Keratinocyte (primary cell): Measurements from ENCODE around the gene ARMH1. TPM values are rescaled to one million over a fixed set of nuclear protein-coding genes. Genes with fewer than 3 reads are reported as not detected.

Experiments
- DNase-seq: peaks from one replicate; pipeline ENCODE4 v3.0.0-alpha.2; 2011; ENCODE audit warnings: low read depth, missing footprints, low spot score
- FAIRE-seq: peaks from 2 replicates; lab custom pipeline; 2011; peaks lifted over from hg19 to GRCh38; lab: Jason Lieb, UNC
- H2AFZ ChIP-seq: 2 replicates; pipeline ENCODE4 v1.6.0; 2012; ENCODE audit warnings: low read length, control low read depth, inconsistent platforms; ENCODE audit not compliant: control insufficient read depth
- H3K27ac ChIP-seq: 2 replicates; pipeline ENCODE4 v1.5.1; 2011; ENCODE audit warnings: low read length; ENCODE audit not compliant: control insufficient read depth, insufficient read depth
- H3K27me3 ChIP-seq: 3 replicates; pipeline ENCODE4 v1.6.0; 2011; ENCODE audit warnings: low read length; ENCODE audit not compliant: control insufficient read depth, insufficient read depth; ENCODE audit errors: extremely low read depth
- H3K36me3 ChIP-seq, 2 experiments: 2 replicates in 1 of 2; 3 replicates in 1 of 2; pipeline ENCODE4 v1.5.1; 2011; ENCODE audit warnings: low read length in 2 of 2, mild to moderate bottlenecking in 1 of 2; ENCODE audit not compliant: control insufficient read depth in 2 of 2, insufficient read depth in 2 of 2; ENCODE audit errors: extremely low read depth in 1 of 2
- H3K4me1 ChIP-seq: 3 replicates; pipeline ENCODE4 v1.5.1; 2011; ENCODE audit warnings: low read length; ENCODE audit not compliant: control insufficient read depth, insufficient read depth; ENCODE audit errors: extremely low read depth
- H3K4me2 ChIP-seq: 3 replicates; pipeline ENCODE4 v1.6.0; 2011; ENCODE audit warnings: low read depth, low read length; ENCODE audit not compliant: control insufficient read depth, insufficient read depth; ENCODE audit errors: extremely low read depth
- H3K4me3 ChIP-seq, 3 experiments: fragments of 200-600 bp in 1 of 3; sonication (generic) in 1 of 3; 2 replicates in 2 of 3; 3 replicates in 1 of 3; pipeline ENCODE4 v1.5.1; 2011 to 2016; ENCODE audit warnings: low read length in 3 of 3, mild to moderate bottlenecking in 3 of 3, control low read depth in 2 of 3, inconsistent platforms in 1 of 3, low read depth in 1 of 3, mixed read lengths in 1 of 3, mixed run types in 1 of 3, moderate library complexity in 1 of 3; ENCODE audit not compliant: control insufficient read depth in 2 of 3, insufficient read depth in 2 of 3; ENCODE audit errors: extremely low read depth in 1 of 3
- H3K79me2 ChIP-seq: 2 replicates; pipeline ENCODE4 v1.6.0; 2012; ENCODE audit warnings: low read length; ENCODE audit not compliant: control insufficient read depth, insufficient read depth
- H3K9ac ChIP-seq: 3 replicates; pipeline ENCODE4 v1.6.0; 2011; ENCODE audit warnings: low read length; ENCODE audit not compliant: control insufficient read depth, insufficient read depth; ENCODE audit errors: extremely low read depth
- H3K9me1 ChIP-seq: 3 replicates; pipeline ENCODE4 v1.6.0; 2011; ENCODE audit warnings: low read length; ENCODE audit not compliant: control insufficient read depth, insufficient read depth; ENCODE audit errors: extremely low read depth
- H3K9me3 ChIP-seq: 2 replicates; pipeline ENCODE4 v1.5.1; 2012; ENCODE audit warnings: low read depth, low read length; ENCODE audit not compliant: control insufficient read depth
- H4K20me1 ChIP-seq: 3 replicates; pipeline ENCODE4 v1.6.0; 2011; ENCODE audit warnings: low read length; ENCODE audit not compliant: control insufficient read depth, insufficient read depth; ENCODE audit errors: extremely low read depth
- CTCF ChIP-seq, 3 experiments: IDR thresholded peaks in 1 of 3; conservative IDR thresholded peaks in 1 of 3; optimal IDR thresholded peaks in 1 of 3; 2 replicates in 2 of 3; 3 replicates in 1 of 3; pipeline versions ENCODE3 to v1.5.1; 2011; ENCODE audit warnings: low read length in 3 of 3, mild to moderate bottlenecking in 3 of 3, moderate library complexity in 2 of 3, control low read depth in 1 of 3, inconsistent platforms in 1 of 3; ENCODE audit not compliant: insufficient read depth in 2 of 3; ENCODE audit errors: extremely low read depth in 1 of 3
- EZH2 ChIP-seq: IDR thresholded peaks from one replicate; pipeline ENCODE4 v1.6.1; 2012; ENCODE audit warnings: inconsistent platforms, mild to moderate bottlenecking, low read length, moderate library complexity
- dilution Hi-C: fragments of 300-500 bp; cut with MboI; formaldehyde crosslinking; loops from one replicate; pipeline ENCODE4 v1.7.0; 2020; ENCODE audit warnings: low sequenced_read_pairs; ENCODE audit not compliant: extremely low pct_ligation_motif_present
- polyA plus RNA-seq, 5 experiments: library from polyadenylated mRNA; depleted of rRNA in 3 of 5; stranded (reverse) in 3 of 5; stranded (forward) in 1 of 5; unstranded in 1 of 5; fragments of >200 nt; gene quantifications; 1 replicate in 1 of 5; 2 replicates in 3 of 5; 3 replicates in 1 of 5; pipeline versions ENCODE4 v1.2.1 to v1.2.3, GENCODE V29; 2011 to 2012; ENCODE audit warnings: missing spikeins in 2 of 5, low read depth in 1 of 5, low replicate concordance in 1 of 5

The ARMH1 gene
- polyA plus RNA-seq, 1 donor (not counting 4 experiments of a cell fraction or from before 2014, with no cell fraction given) = 0.22 TPM

DNA sequence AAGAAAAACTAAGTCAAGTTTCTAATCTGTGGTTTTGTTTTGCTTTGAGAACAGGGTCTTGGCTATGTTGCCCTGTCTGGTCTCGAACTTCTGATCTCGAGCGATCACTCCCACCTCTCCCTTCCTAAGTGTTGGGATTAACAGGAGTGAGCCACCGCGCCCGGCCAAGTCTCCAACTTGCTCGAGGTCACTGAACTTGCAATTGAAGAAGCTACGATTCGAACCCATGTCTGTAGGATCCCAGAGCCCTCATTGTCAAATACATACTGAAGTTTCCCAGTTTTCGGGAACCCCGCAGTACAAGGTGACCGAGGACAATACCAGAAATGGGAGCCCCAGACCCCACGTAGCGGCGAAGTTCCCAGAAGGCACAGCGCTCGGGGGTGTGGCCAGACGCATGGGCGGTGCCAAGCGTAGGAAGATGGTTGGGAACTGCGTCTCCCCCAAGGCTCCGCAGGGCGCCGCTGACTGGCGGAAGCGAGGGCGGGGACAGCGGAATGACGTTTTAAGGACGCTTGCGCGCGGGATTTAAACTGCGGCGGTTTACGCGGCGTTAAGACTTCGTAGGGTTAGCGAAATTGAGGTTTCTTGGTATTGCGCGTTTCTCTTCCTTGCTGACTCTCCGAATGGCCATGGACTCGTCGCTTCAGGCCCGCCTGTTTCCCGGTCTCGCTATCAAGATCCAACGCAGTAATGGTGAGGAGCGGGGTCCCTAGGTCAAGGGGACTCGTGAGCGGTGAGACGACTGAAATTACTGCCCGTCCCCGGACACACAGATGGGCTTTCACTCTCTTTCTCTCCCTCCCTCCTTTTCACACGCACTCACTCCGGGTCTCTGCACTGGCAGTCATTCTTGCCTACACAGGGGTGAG is 65.0 kb downstream of the ARMH1 start, which contains the start of gene KIF2C:
Gene KIF2C, plus strand, starts transcription at position 531 of the 872 bp plus-strand sequence. Its CDS starts 96 bp downstream, at position 627.
- H3K9me3 ChIP-seq = no peaks in the 10 kb centered on the region
- H3K9ac ChIP-seq = peak within 1 kb of the TSS; percentile 84
- H3K4me1 ChIP-seq = peaks cover 6% of the 10 kb centered on the region
- H3K4me2 ChIP-seq = peak within 1 kb of the TSS; percentile 97
- TF ChIP-seq CTCF (optimal IDR thresholded peaks at IDR 0.05 in 1 of 3, IDR thresholded peaks at IDR 0.05 in 1 of 3, conservative IDR thresholded peaks at IDR 0.05 in 1 of 3; ENCODE audit: extremely low read depth in 1 of 3, insufficient read depth in 2 of 3, low read length in 3 of 3) = no peak
- no peak for TF ChIP-seq EZH2
- H4K20me1 ChIP-seq = no peaks in the 10 kb centered on the region
- peaks cover 33% of the 10 kb centered on the region for H3K79me2 ChIP-seq
- DNase-seq = no peak
- peak within 1 kb of the TSS; percentile 67 for H3K27ac ChIP-seq
- peak; percentile 83 for FAIRE-seq
- dilution Hi-C loops = no loop called here
- H3K36me3 ChIP-seq = peaks cover 0 to 19% of the 10 kb centered on the region in 2 experiments
- no peaks in the 10 kb centered on the region for H3K27me3 ChIP-seq
- no peaks in the 10 kb centered on the region for H3K9me1 ChIP-seq
- H3K4me3 ChIP-seq = peak within 1 kb of the TSS; percentile 57 to 95 (median 94)
- peak within 1 kb of the TSS; percentile 98 for H2AFZ ChIP-seq

DNA sequence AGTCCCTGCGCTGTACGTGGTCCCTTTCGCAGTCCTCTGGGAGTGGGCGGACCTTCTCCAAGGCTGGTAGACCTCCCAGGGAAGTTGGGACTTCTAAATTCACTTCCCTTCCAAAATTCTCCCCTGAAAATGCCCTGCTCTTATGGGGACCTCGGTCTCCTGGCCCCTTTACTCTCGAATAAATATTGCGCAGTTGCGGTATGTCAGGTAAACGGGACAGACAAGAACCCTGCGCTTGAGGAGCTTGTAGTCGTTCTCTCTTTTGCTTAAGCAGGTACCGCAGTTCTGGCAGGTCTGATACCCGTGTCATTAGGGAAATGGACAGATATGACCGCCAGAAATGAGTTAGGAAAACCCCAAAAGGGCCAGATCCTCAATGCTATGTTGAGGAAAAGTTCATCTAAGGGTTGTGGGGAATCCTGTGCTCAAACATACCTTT is 65.7 kb downstream of the ARMH1 start:
- no peak for DNase-seq
- Histone ChIP-seq H3K9me1 (no peaks in the 10 kb centered on the region), H3K79me2 (peaks cover 33% of the 10 kb centered on the region), H3K4me1 (peaks cover 6% of the 10 kb centered on the region), H3K27me3 (no peaks in the 10 kb centered on the region), H4K20me1 (no peaks in the 10 kb centered on the region), H3K27ac (peak overlapping the region; percentile 67), H3K9ac (peak overlapping the region; percentile 84), H3K4me2 (peak overlapping the region; percentile 97), H3K36me3 (peaks cover 0 to 19% of the 10 kb centered on the region in 2 experiments), H3K9me3 (no peaks in the 10 kb centered on the region), H2AFZ (peak overlapping the region; percentile 98), H3K4me3 (peak overlapping the region; percentile 57 to 95 (median 94))
- TF ChIP-seq CTCF (optimal IDR thresholded peaks at IDR 0.05 in 1 of 3, IDR thresholded peaks at IDR 0.05 in 1 of 3, conservative IDR thresholded peaks at IDR 0.05 in 1 of 3; ENCODE audit: extremely low read depth in 1 of 3, insufficient read depth in 2 of 3, low read length in 3 of 3) (no peak), EZH2 (no peak)
- no peak for FAIRE-seq
- dilution Hi-C loops = no loop called here
